Lower leg skin (tissue), 4 donors: ENCODE measurements around the gene MUC20. TPM values are rescaled to one million over a fixed set of nuclear protein-coding genes. Genes with fewer than 3 reads are reported as not detected.

Source experiments
- DNase-seq, 2 donors: peaks; one replicate each; pipeline ENCODE4 v3.0.0-alpha.2; 2019; ENCODE audit warnings: low spot score in 2 of 2
- H3K4me3 ChIP-seq: fragments of 200-600 bp; sonication (generic); 2 replicates; pipeline ENCODE4 v1.5.1; 2017; ENCODE audit warnings: mild to moderate bottlenecking, low read depth; ENCODE audit not compliant: poor library complexity, severe bottlenecking
- CTCF ChIP-seq, 3 donors: fragments of 450-650 bp; IDR thresholded peaks; one replicate each; pipeline ENCODE4 v1.5.1; 2016; ENCODE audit warnings: antibody characterized with exemption in 3 of 3, mild to moderate bottlenecking in 3 of 3, moderate library complexity in 2 of 3
- POLR2A ChIP-seq, 2 donors: fragments of 450-650 bp; IDR thresholded peaks; one replicate each; pipeline ENCODE4 v1.6.1; 2016 to 2017; ENCODE audit warnings: antibody characterized with exemption in 2 of 2, mild to moderate bottlenecking in 1 of 2, moderate library complexity in 1 of 2
- WGBS, 2 donors: methylation state at CpG; one replicate each; pipeline ENCODE4 v1.1.5; 2018; 5-methylcytosine and 5-hydroxymethylcytosine counted together
- intact Hi-C: fragments of 100-400 bp; cut with DNase I; formaldehyde crosslinking; loops from one replicate; pipeline ENCODE4 v1.15.0; 2023; ENCODE audit warnings: low total_unique reads
- total RNA-seq, 4 donors: library from RNA; depleted of rRNA; stranded (reverse); fragments of >200 nt; gene quantifications; one replicate each; pipeline ENCODE4 v1.1.0, GENCODE V29; 2016

Gene MUC20
- total RNA-seq, 4 donors from 2014 or later: 1.0 to 15.1 (median 5.5) TPM

- intact Hi-C loops: no loop called here
- H3K4me3 ChIP-seq: no peak overlapping the region
- no peak for DNase-seq
- TF ChIP-seq CTCF (IDR thresholded peaks at IDR 0.05): no peak
- TF ChIP-seq POLR2A (IDR thresholded peaks at IDR 0.05): no peak
- WGBS, 2 donors: 85 to 91% methylated on average over 5 of the region's 5 CpGs
Observed at GRCh38 chr3:195703776-195704175, 17.0 kb upstream of the MUC20 start.

DNA sequence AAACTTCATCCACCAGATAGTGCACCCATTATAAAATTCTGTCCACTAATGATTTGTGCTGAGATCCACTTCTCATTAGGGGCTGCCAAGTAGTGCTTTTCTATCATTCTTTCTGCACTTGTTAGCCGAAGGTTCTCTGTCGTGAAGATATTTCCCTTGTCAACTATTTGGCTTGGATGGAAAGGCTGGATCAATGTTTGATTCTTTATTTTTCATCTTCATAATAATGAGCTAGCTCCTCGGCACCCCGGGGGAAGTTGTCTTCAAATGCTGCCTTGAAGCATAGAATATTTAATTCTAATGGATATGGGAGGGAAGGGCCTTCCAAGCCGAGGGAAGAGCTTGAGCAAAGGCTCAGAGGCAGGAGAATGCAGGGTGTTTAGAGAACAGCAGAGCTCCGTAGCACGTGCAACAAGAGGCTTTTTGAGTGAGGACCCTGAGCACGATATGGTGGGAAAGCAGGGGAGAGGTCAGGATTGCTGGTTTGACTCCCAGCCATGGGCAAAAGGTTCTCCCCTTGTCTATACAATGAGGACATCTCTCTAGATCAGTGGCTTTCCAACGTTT lies 16.3 kb upstream of the MUC20 start:
- intact Hi-C loops: no loop called here
- H3K4me3 ChIP-seq: no peak overlapping the region
- 58 to 64% methylated on average over 9 of the region's 9 CpGs for WGBS, 2 donors
- no peak for DNase-seq
- TF ChIP-seq POLR2A (IDR thresholded peaks at IDR 0.05) (no peak), CTCF (IDR thresholded peaks at IDR 0.05) (no peak)

GRCh38 chr3:195705081-195705991 lies 15.4 kb upstream of the MUC20 start:
- DNase-seq: no peak
- H3K4me3 ChIP-seq: no peak overlapping the region
- intact Hi-C loops: no loop called here
- no peak for TF ChIP-seq CTCF (IDR thresholded peaks at IDR 0.05)
- TF ChIP-seq POLR2A (IDR thresholded peaks at IDR 0.05): no peak
- 87% methylated on average over 9 of the region's 9 CpGs for WGBS, 2 donors

DNA sequence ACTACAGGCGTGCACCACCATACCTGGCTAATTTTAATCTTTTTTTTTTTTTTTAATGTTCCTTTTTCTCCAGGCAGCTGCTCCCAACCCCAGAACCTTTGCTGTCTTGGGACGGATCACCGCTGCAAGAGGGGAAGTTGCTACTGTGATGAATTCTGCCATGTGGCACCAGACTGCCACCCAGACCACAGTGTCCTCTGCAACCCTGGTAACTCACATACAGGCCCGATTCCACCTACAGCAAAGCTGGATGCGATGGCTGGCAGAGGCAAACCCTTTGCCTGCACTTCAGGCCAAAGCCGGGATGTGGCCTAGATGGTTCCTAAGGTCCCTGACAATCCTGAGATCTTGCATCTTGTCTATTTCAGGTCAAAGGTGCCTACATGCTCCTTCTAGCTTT lies 12.7 kb upstream of the MUC20 start:
- intact Hi-C loops: no loop called here
- WGBS, 2 donors: 80 to 84% methylated on average over 6 of the region's 6 CpGs
- no peak for DNase-seq
- no peak overlapping the region for H3K4me3 ChIP-seq
- TF ChIP-seq CTCF (IDR thresholded peaks at IDR 0.05): no peak
- TF ChIP-seq POLR2A (IDR thresholded peaks at IDR 0.05): no peak

DNA sequence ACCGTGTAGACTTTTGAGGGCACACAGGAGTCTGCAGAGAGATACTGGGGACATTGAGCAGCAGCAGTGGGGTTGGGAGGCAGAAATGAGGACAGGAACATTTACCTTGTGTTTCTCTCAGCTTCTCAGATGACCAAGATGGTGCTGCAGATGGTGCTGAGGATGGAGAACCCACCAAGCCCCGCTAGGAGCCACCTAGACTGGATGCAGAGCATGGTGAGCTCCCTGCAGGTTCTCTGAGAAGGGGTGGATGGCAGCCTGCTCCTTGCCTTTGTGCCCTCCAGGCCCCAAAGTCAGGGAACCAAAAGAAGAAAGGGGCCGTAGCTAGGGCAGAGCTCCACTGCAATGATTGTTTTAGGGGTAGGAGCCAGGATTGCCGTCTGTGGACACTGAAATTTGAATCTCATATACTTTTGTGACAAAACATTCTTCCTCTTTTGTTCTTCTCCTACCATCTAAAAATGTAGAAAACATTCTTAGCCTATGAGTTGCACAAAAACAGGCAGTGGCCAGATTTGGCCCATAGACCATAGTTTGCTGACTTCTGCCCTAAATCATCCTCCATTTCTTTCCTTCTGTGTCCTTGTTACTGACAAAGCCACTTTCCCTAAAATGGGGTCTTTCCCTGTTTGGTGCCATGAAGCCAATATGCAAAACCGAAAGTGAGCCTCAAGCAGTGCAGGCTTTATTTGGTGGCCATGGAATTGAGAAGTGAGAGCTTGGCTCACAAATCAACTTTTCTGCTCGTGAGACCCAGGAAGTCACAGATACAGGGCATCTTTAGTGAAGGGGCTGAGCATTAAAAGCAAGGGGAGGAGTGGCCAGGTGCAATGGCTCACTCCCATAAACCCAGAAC lies 11.9 kb upstream of the MUC20 start:
- no peak for DNase-seq
- H3K4me3 ChIP-seq: no peak overlapping the region
- 88 to 92% methylated on average over 6 of the region's 6 CpGs for WGBS, 2 donors
- TF ChIP-seq CTCF (IDR thresholded peaks at IDR 0.05): no peak
- no peak for TF ChIP-seq POLR2A (IDR thresholded peaks at IDR 0.05)
- intact Hi-C loops: no loop called here
